Prostate gland (tissue), 2 donors: ENCODE results near the gene SLAMF8.

ENCODE experiments used
- CTCF ChIP-seq, 4 experiments: fragments of 200-600 bp in 2 of 4; fragments of 450-650 bp in 2 of 4; sonication (generic) in 2 of 4; IDR thresholded peaks; 1 replicate in 3 of 4; 2 replicates in 1 of 4; pipeline ENCODE4 v1.5.1; 2016 to 2019; ENCODE audit warnings: antibody characterized with exemption in 4 of 4, mild to moderate bottlenecking in 2 of 4, moderate library complexity in 2 of 4
- POLR2AphosphoS5 ChIP-seq: sonication (generic); formaldehyde crosslinking; IDR thresholded peaks from one replicate; pipeline ENCODE4 v1.6.1; 2017; ENCODE audit warnings: antibody characterized with exemption

GRCh38 chr1:159783724-159784123 lies 42.9 kb upstream of the SLAMF8 start:
- no peak for TF ChIP-seq POLR2AphosphoS5
- TF ChIP-seq CTCF (IDR thresholded peaks at IDR 0.05): no peak
